Activated CD8-positive, alpha-beta memory T cell treated with anti-CD3 and anti-CD28 coated beads, Interleukin-2, amount 10 ng/mL, durations not matched to agents 7 days and 5 days (primary cell): ENCODE measurements around the gene HRH3. TPM values are rescaled to one million over a fixed set of nuclear protein-coding genes. Genes with fewer than 3 reads are reported as not detected.

Experiments used
- ATAC-seq: fragments of 150-1000 bp; cut with Tn5 transposase; one replicate; pipeline ENCODE4 v1.10.0; 2021; ENCODE audit warnings: moderate library complexity
- CTCF ChIA-PET: fragments of 350-600 bp; sonication (Branson Sonifier 250); formaldehyde crosslinking; loops from one replicate; lab custom pipeline; 2021; ENCODE audit warnings: antibody characterized with exemption; lab: Charles Lee
- DNase-seq: peaks from one replicate; pipeline ENCODE4 v3.0.0-alpha.2; 2020
- H3K27ac Mint-ChIP-seq: one replicate; pipeline ENCODE4 v1.8.0; 2021; ENCODE audit warnings: mild to moderate bottlenecking, mixed read lengths
- H3K27me3 Mint-ChIP-seq: one replicate; pipeline ENCODE4 v1.8.0; 2021; ENCODE audit warnings: mixed read lengths
- H3K36me3 Mint-ChIP-seq: one replicate; pipeline ENCODE4 v1.8.0; 2021; ENCODE audit warnings: mild to moderate bottlenecking, mixed read lengths
- H3K4me1 Mint-ChIP-seq: one replicate; pipeline ENCODE4 v1.8.0; 2021; ENCODE audit warnings: mixed read lengths
- H3K4me3 Mint-ChIP-seq: one replicate; pipeline ENCODE4 v1.8.0; 2021; ENCODE audit warnings: mild to moderate bottlenecking, moderate library complexity, mixed read lengths
- H3K9me3 Mint-ChIP-seq: one replicate; pipeline ENCODE4 v1.8.0; 2022; ENCODE audit warnings: low read depth, mixed read lengths
- total RNA-seq, 2 experiments: library from RNA; stranded (reverse); gene quantifications; one replicate each; pipeline ENCODE4 v1.2.3, GENCODE V29; 2021

The HRH3 gene
- total RNA-seq, 2 experiments from 2014 or later: not detected

DNA sequence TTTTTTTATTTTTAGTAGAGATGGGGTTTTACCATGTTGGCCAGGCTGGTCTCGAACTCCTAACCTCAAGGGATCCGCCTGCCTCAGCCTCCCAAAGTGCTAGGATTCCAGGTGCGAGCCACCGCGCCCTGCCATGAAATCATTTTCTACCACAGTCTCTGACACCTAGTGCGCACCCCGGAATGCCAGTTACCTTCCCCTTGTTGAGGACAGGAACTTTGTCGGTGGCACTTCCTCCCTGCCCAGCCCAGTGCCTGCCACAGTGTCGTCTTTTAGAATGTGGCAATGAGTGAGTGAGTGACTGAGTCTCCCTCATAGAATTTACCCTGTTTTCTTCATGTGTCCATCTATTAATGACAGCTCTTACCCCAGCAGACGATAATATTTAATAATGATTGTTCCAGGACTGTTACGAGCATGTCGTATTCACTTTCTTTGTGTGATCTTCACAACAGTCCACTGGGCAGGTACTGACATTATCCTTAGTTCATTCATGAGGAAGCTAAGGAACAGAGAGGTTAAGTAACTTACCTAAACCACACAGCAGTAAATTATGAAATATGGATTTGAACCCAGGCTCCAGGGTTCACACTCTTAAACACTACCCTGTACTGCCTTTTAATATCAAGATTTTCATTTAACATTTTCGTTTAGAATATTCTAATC lies 20.1 kb upstream of the HRH3 start:
- peaks cover 37% of the 10 kb centered on the region for H3K4me1 Mint-ChIP-seq
- no peaks in the 10 kb centered on the region for H3K27me3 Mint-ChIP-seq
- H3K9me3 Mint-ChIP-seq: no peaks in the 10 kb centered on the region
- no peak for ATAC-seq
- no peaks in the 10 kb centered on the region for H3K36me3 Mint-ChIP-seq
- H3K27ac Mint-ChIP-seq: no peak overlapping the region
- peak overlapping the region; percentile 25 for H3K4me3 Mint-ChIP-seq
- CTCF ChIA-PET: interaction anchor here (1.1 kb wide), 1 partner anchor 61 kb away, joined by 3 read pairs; no protein-coding TSS in a partner anchor
- DNase-seq: no peak

DNA sequence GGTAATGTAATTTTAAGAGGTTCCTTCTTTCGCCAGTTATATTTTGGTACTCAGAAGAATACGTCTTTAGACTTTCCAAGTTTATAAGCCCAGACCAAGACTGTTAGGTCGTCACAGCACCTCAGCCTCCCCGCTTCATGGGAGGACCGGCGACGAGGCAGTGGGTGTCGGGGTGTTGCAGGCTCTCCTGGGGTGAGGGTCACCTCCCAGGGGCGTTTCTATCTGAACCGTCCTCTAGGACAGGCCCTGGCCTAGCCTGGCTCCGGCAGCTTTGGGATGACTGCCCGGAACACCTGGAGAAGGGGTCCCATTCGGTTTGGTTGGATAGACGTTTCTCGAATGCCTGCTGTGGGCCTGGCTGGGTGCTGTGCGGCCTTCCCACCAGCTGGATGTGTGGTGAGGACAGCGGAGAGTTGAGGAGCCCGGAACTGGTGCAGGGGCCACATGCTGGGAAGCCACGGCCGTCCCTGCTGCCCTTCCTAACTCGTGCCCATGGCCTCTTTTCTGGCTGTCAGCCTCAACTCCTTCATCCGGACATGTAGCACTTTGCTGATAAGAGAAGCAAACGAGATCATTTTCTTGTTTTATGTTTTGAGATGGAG lies 19.3 kb upstream of the HRH3 start:
- Mint-ChIP-seq H3K4me3 (peak overlapping the region; percentile 73), H3K27me3 (no peaks in the 10 kb centered on the region), H3K27ac (peak overlapping the region; percentile 76), H3K36me3 (no peaks in the 10 kb centered on the region), H3K4me1 (peaks cover 34% of the 10 kb centered on the region), H3K9me3 (no peaks in the 10 kb centered on the region)
- ATAC-seq: no peak
- CTCF ChIA-PET: no interaction called here
- DNase-seq: no peak

DNA sequence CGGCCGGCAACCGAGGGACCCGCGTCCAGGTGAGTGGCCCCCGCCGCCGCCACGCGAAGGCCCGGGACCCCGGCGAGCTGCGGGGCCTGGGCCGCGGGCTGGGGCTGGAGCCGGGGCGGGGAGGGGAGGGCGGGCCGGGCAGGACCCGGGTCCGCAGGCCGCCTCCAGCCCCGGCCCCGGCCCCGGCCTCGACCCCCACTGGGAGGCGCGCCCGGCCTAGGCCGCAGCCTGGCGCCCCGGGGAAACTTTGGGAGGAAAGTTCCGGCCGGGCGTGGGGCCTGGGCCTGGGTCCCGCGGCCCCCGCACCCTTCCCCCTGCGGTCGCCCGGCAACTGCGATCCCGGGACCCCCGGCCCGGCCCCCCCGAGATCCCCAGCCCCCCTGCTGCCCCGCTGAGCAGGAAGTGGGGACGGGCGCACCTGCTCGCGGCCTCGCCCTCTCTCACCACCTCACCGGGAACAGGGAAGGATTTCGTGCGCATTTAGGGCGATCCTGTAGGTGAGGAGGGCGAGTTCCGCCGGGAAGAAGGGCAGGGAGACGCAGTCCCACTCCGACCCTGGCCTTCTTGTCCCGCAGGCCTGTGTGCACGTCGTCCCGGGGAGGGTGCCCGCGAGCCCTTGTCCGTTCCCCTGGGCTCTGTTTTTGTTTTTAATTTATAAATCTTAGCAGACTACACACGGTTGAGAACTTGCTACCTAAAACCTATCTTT lies 18.6 kb upstream of the HRH3 start:
- H3K27me3 Mint-ChIP-seq: no peaks in the 10 kb centered on the region
- CTCF ChIA-PET: no interaction called here
- peak overlapping the region; percentile 76 for H3K27ac Mint-ChIP-seq
- ATAC-seq: no peak
- H3K36me3 Mint-ChIP-seq: no peaks in the 10 kb centered on the region
- peaks cover 30% of the 10 kb centered on the region for H3K4me1 Mint-ChIP-seq
- DNase-seq: no peak
- H3K4me3 Mint-ChIP-seq: peak overlapping the region; percentile 73
- H3K9me3 Mint-ChIP-seq: no peaks in the 10 kb centered on the region

DNA sequence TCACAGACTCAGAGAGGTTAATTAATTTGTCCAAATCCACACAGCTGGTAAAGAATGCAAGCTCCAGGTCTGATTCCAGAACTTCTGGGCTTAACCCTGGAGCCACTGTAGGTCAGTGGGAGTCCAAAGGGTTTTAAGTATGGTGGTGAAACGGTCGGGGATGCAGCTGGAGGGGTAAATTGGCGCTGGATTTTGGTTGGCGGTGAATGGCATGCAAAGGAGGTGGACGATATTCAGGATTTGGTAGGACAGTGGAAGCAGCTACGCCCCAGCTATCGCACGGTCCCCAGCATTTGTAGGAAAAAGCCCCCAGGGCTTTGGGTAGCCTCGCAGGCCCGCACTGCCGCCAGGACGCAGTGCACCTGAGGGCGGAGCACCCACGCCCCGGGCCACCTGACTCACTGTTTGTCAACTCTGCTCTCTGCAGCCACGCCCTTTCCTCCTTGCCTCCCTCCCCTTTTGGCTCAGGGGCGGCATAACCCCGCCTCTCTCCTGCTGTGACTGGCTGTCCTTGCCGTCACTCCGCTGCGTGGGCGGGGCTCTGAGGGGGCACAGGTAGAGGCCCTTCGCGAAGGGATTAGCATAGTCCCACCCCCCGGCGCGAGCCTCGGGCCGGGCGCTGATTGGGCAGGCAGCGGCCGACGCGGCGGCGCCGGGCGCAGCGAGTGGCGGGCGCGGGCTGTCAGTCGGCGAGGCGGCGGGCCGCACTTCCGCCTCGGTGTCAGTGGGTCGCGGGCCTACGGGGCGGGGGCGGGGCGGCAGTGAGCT lies 17.9 kb upstream of the HRH3 start, which contains the start of gene OSBPL2:
TSS of gene OSBPL2 (plus strand) at position 721 of the 768 bp plus-strand sequence. CDS start 17,664 bp downstream, outside the sequence.
- no peaks in the 10 kb centered on the region for H3K27me3 Mint-ChIP-seq

DNA sequence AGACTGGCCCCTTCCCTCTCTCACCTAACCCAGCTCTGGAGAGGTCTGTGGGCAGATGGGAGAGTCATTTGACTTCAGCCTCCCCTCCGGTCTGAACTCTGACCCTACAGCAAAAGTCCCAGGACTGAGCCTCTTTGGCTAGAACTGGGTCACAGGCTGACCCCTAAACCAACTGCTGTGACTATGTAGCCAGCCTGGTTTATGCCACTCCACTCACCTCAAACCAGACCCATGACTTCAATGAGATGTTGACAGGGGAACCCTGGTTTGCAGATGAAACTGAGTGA lies 17.4 kb upstream of the HRH3 start:
- DNase-seq (no peak), ATAC-seq (no peak)
- Mint-ChIP-seq H3K27me3 (no peaks in the 10 kb centered on the region), H3K36me3 (no peaks in the 10 kb centered on the region), H3K4me3 (peak overlapping the region; percentile 74), H3K27ac (peak overlapping the region; percentile 88), H3K4me1 (peaks cover 30% of the 10 kb centered on the region), H3K9me3 (no peaks in the 10 kb centered on the region)
- CTCF ChIA-PET: no interaction called here

More for the DNA sequence above, 17.9 kb upstream of the HRH3 start, which contains the start of gene OSBPL2:
- no peaks in the 10 kb centered on the region for H3K9me3 Mint-ChIP-seq
- peaks cover 30% of the 10 kb centered on the region for H3K4me1 Mint-ChIP-seq
- H3K4me3 Mint-ChIP-seq: peak within 1 kb of the TSS; percentile 74
- ATAC-seq: peak; percentile 99
- no peaks in the 10 kb centered on the region for H3K36me3 Mint-ChIP-seq
- peak; percentile 100 for DNase-seq
- H3K27ac Mint-ChIP-seq: peak within 1 kb of the TSS; percentile 88
- CTCF ChIA-PET: no interaction called here

DNA sequence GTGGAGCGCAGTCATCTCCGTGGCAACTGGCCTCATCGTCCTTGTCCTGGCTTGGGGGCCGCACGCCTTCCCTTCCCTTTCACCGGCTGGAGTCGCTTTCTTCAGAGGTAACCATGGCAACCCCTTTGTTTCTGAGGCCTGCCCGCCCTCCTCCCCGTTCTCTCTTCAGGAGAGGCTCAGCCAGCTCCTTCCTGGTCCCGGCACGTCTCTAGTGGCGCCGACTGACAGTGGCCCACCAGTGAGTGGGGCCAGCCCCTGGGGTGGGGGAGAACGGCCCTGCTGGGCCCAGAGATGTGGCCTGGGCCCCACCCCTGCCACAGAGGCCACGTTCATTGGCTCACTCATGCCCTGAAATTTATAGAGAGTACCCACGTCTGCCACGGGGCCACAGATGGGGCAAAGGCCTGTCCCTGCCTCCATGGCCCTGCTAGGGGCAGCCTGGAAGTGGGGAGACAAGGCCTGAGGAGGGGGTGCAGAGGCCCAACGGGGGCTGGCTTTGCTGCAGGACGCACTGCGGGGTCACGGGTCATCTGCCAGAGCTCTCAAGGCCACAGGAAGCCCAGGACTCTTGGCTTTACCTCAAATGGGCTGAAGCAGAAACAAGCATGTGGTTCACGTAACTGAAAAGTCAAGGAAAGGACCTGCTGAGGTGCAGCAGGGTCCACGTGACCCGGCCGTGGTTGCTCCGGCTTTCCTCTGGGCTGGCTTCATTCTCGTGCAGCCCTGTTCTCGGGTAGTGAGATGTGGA lies 16.9 kb upstream of the HRH3 start:
- ATAC-seq (no peak), DNase-seq (no peak)
- H3K27me3 Mint-ChIP-seq: no peaks in the 10 kb centered on the region
- H3K36me3 Mint-ChIP-seq: no peaks in the 10 kb centered on the region
- CTCF ChIA-PET: no interaction called here
- H3K9me3 Mint-ChIP-seq: no peaks in the 10 kb centered on the region
- H3K27ac Mint-ChIP-seq: peak overlapping the region; percentile 88
- no peak overlapping the region for H3K4me3 Mint-ChIP-seq
- H3K4me1 Mint-ChIP-seq: peaks cover 29% of the 10 kb centered on the region

DNA sequence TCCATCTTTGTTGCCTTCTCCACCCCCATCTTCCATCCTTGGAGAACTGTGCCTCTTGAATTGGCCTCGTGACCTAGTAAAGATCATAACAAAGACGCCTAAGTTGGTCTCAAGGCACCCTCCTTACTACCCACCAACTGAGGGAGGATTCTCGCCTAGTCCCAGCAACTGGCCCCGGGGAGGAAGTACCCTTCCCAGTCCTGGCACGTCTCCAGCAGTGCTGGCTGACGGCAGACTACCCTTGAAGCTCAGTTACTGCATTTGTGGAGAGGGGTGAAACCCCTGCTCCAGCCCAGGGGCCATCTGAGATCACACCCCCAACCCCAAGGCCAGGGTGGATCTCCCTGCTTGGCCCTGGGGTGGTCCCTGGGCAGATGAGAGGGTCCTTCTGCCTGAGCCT lies 16.1 kb upstream of the HRH3 start:
- Mint-ChIP-seq H3K27ac (no peak overlapping the region), H3K4me3 (no peak overlapping the region), H3K9me3 (no peaks in the 10 kb centered on the region), H3K27me3 (no peaks in the 10 kb centered on the region), H3K36me3 (no peaks in the 10 kb centered on the region), H3K4me1 (peaks cover 24% of the 10 kb centered on the region)
- DNase-seq (no peak), ATAC-seq (no peak)
- CTCF ChIA-PET: no interaction called here

DNA sequence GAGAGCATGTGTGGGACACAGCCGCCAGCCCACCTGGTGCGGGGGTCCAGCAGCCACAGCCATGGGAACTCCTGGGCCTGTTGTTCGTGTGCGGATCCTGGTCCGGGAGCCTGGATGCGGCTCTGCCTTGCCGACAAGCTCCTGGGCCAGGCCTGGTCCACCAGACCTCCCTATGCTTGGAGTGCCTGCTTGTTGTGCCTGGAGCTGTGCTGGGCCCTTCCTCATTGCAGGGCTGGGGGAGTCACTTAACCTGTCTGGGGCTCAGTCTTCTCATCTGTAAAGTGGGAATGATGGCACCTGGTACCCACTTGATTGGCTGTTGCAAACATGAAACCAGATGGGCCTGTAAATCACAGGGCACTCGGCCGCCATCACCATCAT lies 15.7 kb upstream of the HRH3 start:
- CTCF ChIA-PET: no interaction called here
- Mint-ChIP-seq H3K4me1 (peaks cover 21% of the 10 kb centered on the region), H3K9me3 (no peaks in the 10 kb centered on the region), H3K27me3 (no peaks in the 10 kb centered on the region), H3K36me3 (no peaks in the 10 kb centered on the region), H3K27ac (no peak overlapping the region), H3K4me3 (no peak overlapping the region)
- no peak for DNase-seq
- ATAC-seq: no peak

DNA sequence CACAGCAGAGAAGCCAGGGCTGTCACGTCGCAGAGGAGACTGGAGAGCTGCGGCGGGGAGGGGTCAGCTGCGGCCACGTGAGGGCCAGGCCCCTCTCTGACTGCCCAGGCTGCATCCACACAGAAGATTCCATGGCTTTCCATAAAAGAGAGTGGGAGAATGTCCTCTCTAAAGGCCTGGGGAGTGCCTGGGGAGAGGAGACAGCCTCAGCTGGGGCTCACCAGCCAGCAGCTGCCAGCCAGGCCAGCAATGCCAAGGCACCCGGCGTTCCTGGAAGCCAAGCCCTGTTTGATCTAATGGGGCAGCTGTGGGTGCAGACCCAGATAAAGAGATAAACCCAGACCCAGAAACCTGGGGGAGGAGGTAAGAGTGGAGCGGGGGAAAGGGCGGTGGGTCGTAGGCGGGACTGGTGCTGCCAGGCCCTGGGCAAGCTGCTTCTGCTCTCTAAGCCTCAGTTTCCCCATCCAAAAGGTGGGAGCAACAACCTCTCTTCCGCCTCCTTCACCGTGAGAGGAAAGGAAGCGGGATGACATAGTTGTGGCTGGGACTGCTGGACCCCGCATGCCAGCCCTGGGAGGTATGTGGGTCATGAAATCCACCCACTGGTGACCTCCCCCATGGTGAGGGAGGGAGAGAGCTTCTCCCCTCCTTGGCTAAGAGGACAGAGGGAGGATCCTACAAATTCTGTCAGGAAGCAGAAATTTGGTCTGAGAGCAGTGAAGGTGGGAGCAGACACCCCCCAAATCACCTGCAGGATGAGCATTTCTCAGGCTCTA lies 15.1 kb upstream of the HRH3 start:
- Mint-ChIP-seq H3K9me3 (no peaks in the 10 kb centered on the region), H3K4me1 (peaks cover 15% of the 10 kb centered on the region), H3K4me3 (no peak overlapping the region), H3K27me3 (no peaks in the 10 kb centered on the region), H3K36me3 (no peaks in the 10 kb centered on the region), H3K27ac (no peak overlapping the region)
- CTCF ChIA-PET: no interaction called here
- DNase-seq (no peak), ATAC-seq (no peak)

DNA sequence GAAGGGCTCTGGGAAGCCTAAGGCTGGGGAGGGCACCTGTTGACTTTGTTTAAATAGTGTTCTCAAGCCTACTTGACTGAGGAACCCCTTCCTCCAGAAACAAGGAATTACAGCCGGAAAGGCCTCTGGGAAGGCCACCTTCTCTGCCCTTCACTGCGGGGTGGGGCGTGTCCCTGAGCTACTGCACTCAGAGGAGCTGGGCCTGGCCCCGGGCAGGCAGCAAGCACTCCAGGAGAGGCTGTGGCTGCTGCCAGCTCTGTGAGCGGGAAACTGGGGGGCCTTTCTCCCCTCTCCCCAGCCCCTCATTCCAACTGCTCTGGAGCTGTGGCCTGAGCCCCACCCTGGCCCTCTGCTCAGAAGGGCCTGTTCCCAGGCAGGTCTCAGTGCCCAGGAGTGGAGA lies 14.3 kb upstream of the HRH3 start:
- no peak for ATAC-seq
- Mint-ChIP-seq H3K9me3 (no peaks in the 10 kb centered on the region), H3K4me3 (no peak overlapping the region), H3K27ac (no peak overlapping the region), H3K27me3 (no peaks in the 10 kb centered on the region), H3K36me3 (no peaks in the 10 kb centered on the region), H3K4me1 (peaks cover 9% of the 10 kb centered on the region)
- CTCF ChIA-PET: no interaction called here
- no peak for DNase-seq

DNA sequence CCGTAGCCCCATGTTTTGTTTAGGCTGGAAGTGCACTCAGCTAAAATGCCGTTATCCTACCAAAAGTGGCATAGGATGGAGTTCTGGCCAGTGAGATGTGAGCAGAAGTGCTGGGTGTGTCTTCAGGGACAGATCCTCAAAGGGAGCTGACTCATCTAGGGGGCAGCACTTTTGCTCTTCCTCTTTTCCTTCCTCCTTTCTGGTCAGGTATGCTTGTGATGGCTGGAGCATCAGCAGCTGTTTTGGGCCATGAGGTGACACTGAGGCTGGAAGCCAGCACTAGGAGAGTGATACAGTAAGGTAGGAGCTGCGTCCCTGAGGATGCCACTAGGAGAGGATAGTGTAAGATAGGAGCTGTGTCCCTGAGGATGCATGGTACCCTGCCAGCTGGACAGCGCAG lies 13.6 kb upstream of the HRH3 start:
- ATAC-seq (no peak), DNase-seq (no peak)
- Mint-ChIP-seq H3K27ac (no peak overlapping the region), H3K27me3 (no peaks in the 10 kb centered on the region), H3K4me1 (peaks cover 6% of the 10 kb centered on the region), H3K9me3 (no peaks in the 10 kb centered on the region), H3K36me3 (no peaks in the 10 kb centered on the region), H3K4me3 (no peak overlapping the region)
- CTCF ChIA-PET: no interaction called here

DNA sequence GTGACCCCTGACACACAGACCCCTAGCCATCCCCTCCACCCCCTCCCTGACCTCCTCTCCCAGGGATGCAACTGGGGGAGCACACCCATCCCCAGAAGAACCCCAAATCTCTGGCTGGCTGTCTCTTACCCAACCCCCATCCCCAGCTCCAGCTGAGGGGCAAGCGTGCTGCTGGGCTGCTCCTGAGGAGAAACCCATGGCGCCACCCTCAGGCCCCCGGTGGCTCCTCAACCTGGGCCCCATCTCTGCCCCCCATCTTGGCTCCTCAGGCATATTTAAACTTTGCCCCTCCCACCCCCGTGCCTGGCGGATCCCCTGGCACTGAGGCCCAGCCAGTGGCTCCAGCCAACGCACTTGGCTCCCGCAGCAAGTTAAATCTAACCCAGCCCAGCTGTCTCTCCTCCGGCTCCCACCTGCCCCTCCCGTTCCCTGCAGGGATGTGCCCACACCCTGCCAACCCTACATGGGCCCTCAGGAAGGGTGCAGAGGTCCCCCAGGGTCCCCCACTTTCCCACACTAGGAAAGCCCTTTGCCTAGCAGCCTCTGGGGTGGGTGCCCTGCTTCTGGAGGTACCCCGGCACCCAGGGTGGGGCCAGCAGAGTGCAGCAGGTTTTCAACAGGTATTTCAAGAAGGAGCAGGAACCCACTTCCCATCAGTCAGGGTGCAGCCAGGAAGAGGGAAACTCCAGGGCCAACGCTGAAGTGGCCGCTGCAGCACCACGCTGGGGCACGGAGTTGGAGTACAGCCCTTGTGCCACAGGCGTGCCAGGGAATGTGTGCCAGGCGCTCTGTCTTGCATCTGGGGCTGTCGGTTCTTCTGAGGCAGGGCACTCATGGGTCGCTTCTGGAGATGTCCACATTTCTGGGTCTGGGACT lies 12.9 kb upstream of the HRH3 start:
- peaks cover 5% of the 10 kb centered on the region for H3K4me1 Mint-ChIP-seq
- H3K36me3 Mint-ChIP-seq: no peaks in the 10 kb centered on the region
- no peaks in the 10 kb centered on the region for H3K9me3 Mint-ChIP-seq
- H3K27me3 Mint-ChIP-seq: no peaks in the 10 kb centered on the region
- no peak overlapping the region for H3K27ac Mint-ChIP-seq
- ATAC-seq: no peak
- no peak for DNase-seq
- H3K4me3 Mint-ChIP-seq: no peak overlapping the region
- CTCF ChIA-PET: no interaction called here
